Measurements from ENCODE around the gene KRTAP10-1.

KRTAP10-1 gene

GRCh38 chr21:44499631-44500030 is 40.4 kb downstream of the KRTAP10-1 start:
- DNase-seq = no peak

GRCh38 chr21:44499211-44499560 is 40.8 kb downstream of the KRTAP10-1 start:
- DNase-seq = no peak

GRCh38 chr21:44498280-44499210 is 41.5 kb downstream of the KRTAP10-1 start:
- DNase-seq = no peak

- no peak for DNase-seq
These were observed 42.3 kb downstream of the KRTAP10-1 start for GRCh38 chr21:44497703-44498126.

- DNase-seq = no peak
These were observed 43.1 kb downstream of the KRTAP10-1 start for GRCh38 chr21:44496564-44497550.

- DNase-seq = no peak
These were observed 44.1 kb downstream of the KRTAP10-1 start for GRCh38 chr21:44495611-44496563.

- DNase-seq = no peak
These were observed 45.0 kb downstream of the KRTAP10-1 start for GRCh38 chr21:44494956-44495355.

- no peak for DNase-seq
These were observed 45.6 kb downstream of the KRTAP10-1 start for GRCh38 chr21:44494418-44494817.

GRCh38 chr21:44492567-44493385 is 47.2 kb downstream of the KRTAP10-1 start:
- DNase-seq = no peak

GRCh38 chr21:44490816-44491215 is 49.2 kb downstream of the KRTAP10-1 start:
- no peak for DNase-seq

- DNase-seq = no peak
These were observed 49.6 kb downstream of the KRTAP10-1 start for GRCh38 chr21:44490405-44490804.

- no peak for DNase-seq
These were observed 50.0 kb downstream of the KRTAP10-1 start for GRCh38 chr21:44489962-44490361.

Measured in NCI-H1930 (cell line).